ENCODE data around the gene PSMA7. TPM values are rescaled to one million over a fixed set of nuclear protein-coding genes. Genes with fewer than 3 reads are reported as not detected.
A peak's percentile ranks its signal among the peaks of the same experiment; 100 is the strongest.

The PSMA7 gene
- total RNA-seq, 2 donors from 2014 or later = 144 to 158 TPM

DNA sequence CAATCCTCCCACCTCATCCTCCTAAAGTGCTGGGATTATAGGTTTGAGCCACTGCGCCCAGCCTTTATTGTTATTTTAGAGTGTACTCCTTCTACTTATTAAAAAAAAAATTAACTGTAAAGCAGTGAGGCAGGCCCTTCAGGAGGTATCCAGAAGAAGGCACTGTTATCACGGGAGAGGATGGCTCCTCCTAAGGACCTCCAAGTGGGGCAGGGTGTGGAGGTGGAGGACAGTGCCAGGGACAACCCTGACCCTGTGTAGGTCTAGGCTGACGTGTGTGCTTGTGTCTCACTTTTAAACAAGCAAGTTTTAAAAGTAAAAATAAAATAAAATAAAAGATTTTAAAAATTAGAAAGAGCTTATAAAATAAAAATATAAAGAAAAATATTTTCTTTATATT lies 53.8 kb downstream of the PSMA7 start:
- no peaks in the 10 kb centered on the region for H3K9me3 ChIP-seq (ENCODE audit: control insufficient read depth, low read length, poor library complexity, severe bottlenecking)
- Mint-ChIP-seq H3K36me3 (ENCODE audit: low read depth) (no peaks in the 10 kb centered on the region), H3K27me3 (peaks cover 5% of the 10 kb centered on the region), H3K4me1 (no peaks in the 10 kb centered on the region), H3K27ac (no peak overlapping the region), H3K4me3 (no peak overlapping the region)
- DNase-seq = no peak
- ATAC-seq = no peak

DNA sequence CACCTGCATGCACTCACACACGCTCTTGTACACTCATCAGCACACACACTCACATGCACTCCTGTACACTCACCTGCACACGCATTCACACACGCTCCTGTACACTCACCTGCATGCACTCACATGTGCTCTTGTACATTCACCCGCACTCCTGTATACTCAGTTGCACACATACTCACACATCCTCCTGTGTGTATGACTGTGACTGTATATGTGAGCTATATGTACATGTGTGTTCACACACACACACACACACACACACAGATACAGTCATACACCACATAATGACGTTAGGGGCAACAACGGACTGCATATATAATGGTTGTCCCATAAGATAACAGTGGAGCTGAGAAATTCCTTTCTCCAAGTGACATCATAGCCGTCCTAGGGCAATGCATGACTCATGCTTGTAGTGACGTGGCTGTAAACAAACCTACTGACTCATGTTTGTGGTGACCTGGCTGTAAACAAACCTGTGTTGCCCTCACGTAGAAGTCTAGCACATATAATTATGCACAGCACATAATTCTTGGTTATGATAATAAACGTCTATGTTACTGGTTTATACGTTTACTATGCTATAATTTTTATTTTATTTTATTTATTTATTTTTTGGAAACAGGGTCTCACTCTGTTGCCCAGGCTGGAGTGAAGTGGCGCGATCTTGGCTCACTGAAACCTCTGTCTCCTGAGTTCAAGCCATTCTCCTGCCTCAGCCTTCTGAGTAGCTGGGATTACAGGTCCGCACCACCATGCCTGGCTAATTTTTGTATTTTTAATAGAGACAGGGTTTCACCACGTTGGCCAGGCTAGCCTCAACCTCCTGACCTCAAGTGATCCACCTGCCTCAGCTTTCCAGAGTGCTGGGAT lies 54.7 kb downstream of the PSMA7 start:
- Mint-ChIP-seq H3K27me3 (peaks cover 5% of the 10 kb centered on the region), H3K36me3 (ENCODE audit: low read depth) (no peaks in the 10 kb centered on the region), H3K27ac (no peak overlapping the region), H3K4me1 (no peaks in the 10 kb centered on the region), H3K4me3 (no peak overlapping the region)
- DNase-seq (no peak), ATAC-seq (peak; percentile 42)
- no peaks in the 10 kb centered on the region for H3K9me3 ChIP-seq (ENCODE audit: control insufficient read depth, low read length, poor library complexity, severe bottlenecking)

- Mint-ChIP-seq H3K27me3 (peaks cover 5% of the 10 kb centered on the region), H3K36me3 (ENCODE audit: low read depth) (no peaks in the 10 kb centered on the region), H3K4me1 (no peaks in the 10 kb centered on the region), H3K27ac (no peak overlapping the region), H3K4me3 (no peak overlapping the region)
- H3K9me3 ChIP-seq (ENCODE audit: control insufficient read depth, low read length, poor library complexity, severe bottlenecking) = no peaks in the 10 kb centered on the region
- DNase-seq (no peak), ATAC-seq (no peak)
Observed at GRCh38 chr20:62087632-62088031, 55.6 kb downstream of the PSMA7 start.

GRCh38 chr20:62087227-62087626 lies 56.0 kb downstream of the PSMA7 start:
- Mint-ChIP-seq H3K27me3 (peaks cover 5% of the 10 kb centered on the region), H3K27ac (no peak overlapping the region), H3K4me3 (no peak overlapping the region), H3K4me1 (no peaks in the 10 kb centered on the region), H3K36me3 (ENCODE audit: low read depth) (no peaks in the 10 kb centered on the region)
- no peaks in the 10 kb centered on the region for H3K9me3 ChIP-seq (ENCODE audit: control insufficient read depth, low read length, poor library complexity, severe bottlenecking)
- no peak for ATAC-seq
- DNase-seq = no peak

Other genes starting within 250 kb of the PSMA7 start
- 10 to 100 TPM; 17.8 to 19.5 TPM for gene TAF4, start 77.5 kb downstream of the PSMA7 start, total RNA-seq
- gene LSM14B, start 20.9 kb downstream of the PSMA7 start, total RNA-seq = 10 to 100 TPM; 32.3 to 34.1 TPM
- gene SS18L1, start 375 bp upstream of the PSMA7 start, total RNA-seq = 10 to 100 TPM; 13.1 to 16.0 TPM
- gene MTG2, start 39.6 kb upstream of the PSMA7 start, total RNA-seq = 10 to 100 TPM; 13.8 to 14.3 TPM
- not detected for gene HRH3, start 76.9 kb upstream of the PSMA7 start, total RNA-seq
- gene OSBPL2, start 95.1 kb upstream of the PSMA7 start, total RNA-seq = 10 to 100 TPM; 59.9 to 67.9 TPM
- gene ADRM1, start 159.6 kb upstream of the PSMA7 start, total RNA-seq = 10 to 100 TPM; 47.3 to 54.2 TPM
- under 1 TPM; 0.50 to 0.72 TPM for gene LAMA5, start 223.9 kb upstream of the PSMA7 start, total RNA-seq
- gene RPS21, start 243.7 kb upstream of the PSMA7 start, total RNA-seq = 1,000 to 10,000 TPM; 2,821 to 2,836 TPM

Measured in T-helper 17 cell (primary cell).